B cell (primary cell): ENCODE data around the gene FAHD1.

ENCODE experiments used
- EZH2 ChIP-seq: IDR thresholded peaks from 2 replicates; pipeline ENCODE4 v1.6.1; 2012; ENCODE audit warnings: borderline replicate concordance, low read depth, mild to moderate bottlenecking, moderate library complexity, low read length; ENCODE audit not compliant: insufficient read depth, poor library complexity, severe bottlenecking
- TF ChIP-seq, protein P1 (sequence below): fragments of 200-600 bp; IDR thresholded peaks from one replicate; pipeline ENCODE4 v1.8.0; 2022; ENCODE audit warnings: antibody characterized with exemption, mild to moderate bottlenecking

DNA sequence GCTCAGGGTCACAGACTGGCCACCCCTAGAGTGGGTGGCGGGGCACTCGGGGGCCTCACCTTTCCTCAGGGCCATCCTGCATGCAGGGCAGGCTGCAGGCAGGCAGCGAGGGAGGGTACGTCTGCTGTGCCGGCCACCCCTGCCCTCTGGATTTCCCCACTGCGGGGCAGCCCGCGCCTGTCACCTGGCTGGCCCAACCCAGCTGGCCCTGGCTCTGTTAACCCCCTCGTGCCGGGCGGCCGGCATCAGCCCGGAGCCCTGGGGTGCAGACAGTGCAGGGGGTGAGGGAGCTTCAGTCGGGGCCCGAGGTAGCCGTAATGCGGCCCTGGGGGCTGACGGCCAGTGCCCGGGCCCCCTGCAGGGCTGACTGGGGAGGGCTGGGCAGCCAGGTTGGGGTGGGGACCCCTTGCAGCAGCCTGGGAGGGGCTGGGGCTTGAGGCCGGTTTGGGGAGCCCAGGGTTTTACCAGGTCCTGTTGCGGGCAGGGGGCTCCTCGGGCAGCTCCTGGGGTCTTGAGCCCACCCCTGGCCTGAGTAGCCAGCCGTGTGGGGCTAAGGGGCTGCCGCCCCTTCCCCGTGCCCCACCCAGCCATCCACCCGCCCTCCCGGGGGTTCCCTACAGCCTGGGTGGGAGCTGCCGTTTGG, 33.3 kb upstream of the FAHD1 start, which contains the start of gene IGFALS:
- TF ChIP-seq, protein P1, sequence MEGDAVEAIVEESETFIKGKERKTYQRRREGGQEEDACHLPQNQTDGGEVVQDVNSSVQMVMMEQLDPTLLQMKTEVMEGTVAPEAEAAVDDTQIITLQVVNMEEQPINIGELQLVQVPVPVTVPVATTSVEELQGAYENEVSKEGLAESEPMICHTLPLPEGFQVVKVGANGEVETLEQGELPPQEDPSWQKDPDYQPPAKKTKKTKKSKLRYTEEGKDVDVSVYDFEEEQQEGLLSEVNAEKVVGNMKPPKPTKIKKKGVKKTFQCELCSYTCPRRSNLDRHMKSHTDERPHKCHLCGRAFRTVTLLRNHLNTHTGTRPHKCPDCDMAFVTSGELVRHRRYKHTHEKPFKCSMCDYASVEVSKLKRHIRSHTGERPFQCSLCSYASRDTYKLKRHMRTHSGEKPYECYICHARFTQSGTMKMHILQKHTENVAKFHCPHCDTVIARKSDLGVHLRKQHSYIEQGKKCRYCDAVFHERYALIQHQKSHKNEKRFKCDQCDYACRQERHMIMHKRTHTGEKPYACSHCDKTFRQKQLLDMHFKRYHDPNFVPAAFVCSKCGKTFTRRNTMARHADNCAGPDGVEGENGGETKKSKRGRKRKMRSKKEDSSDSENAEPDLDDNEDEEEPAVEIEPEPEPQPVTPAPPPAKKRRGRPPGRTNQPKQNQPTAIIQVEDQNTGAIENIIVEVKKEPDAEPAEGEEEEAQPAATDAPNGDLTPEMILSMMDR, result no peak
- no peak for TF ChIP-seq EZH2
